T-helper 1 cell treated with Interleukin-12 subunit alpha and Interleukin-12 subunit beta and Interleukin-4 antibody, amounts not matched to agents 30 ng/mL and 1 ng/mL, for 36 hours (primary cell): ENCODE results near the gene IL11. TPM values are rescaled to one million over a fixed set of nuclear protein-coding genes. Genes with fewer than 3 reads are reported as not detected.

Source experiments
- intact Hi-C: fragments of 100-400 bp; cut with micrococcal nuclease; formaldehyde crosslinking; loops from one replicate; pipeline ENCODE4 v1.15.1; 2024
- total RNA-seq: library from RNA; stranded (reverse); gene quantifications from 2 replicates; pipeline ENCODE4 v1.2.3, GENCODE V29; 2022

IL11 gene
- total RNA-seq, 1 donor from 2014 or later, result 0.74 TPM

GRCh38 chr19:55373993-55374757 lies 3.9 kb upstream of the IL11 start:
- intact Hi-C loops, result no loop called here

DNA sequence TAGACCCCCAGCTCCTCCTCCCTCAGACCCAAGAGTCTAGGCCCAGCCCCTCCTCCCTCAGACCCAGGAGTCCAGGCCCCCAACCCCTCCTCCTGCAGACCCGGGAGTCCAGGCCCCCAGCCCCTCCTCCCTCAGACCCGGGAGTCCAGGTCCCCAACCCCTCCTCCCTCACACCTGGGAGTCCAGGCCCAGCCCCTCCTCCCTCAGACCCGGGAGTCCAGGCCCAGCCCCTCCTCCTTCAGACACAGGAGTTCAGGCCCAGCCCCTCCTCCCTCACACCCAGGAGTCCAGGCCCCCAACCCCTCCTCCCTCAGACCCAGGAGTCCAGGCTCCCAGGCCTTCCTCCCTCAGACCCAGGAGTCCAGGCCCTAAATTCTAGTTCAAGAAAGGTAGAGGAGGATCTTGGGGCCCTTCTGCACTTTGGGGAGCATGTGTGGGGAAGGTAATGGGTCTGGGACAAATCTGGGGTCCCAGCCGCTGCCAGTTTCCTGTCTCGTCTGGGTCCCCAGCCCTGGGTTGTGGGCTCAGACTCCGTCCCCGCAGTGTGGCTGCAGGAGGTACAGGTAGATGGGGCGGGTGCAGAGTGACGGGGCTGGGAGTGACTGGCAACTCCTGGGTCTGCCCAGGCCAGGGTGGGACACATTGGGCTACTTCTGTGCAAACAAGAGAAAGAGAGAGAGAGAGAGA lies 3.2 kb upstream of the IL11 start:
- intact Hi-C loops, result no loop called here

DNA sequence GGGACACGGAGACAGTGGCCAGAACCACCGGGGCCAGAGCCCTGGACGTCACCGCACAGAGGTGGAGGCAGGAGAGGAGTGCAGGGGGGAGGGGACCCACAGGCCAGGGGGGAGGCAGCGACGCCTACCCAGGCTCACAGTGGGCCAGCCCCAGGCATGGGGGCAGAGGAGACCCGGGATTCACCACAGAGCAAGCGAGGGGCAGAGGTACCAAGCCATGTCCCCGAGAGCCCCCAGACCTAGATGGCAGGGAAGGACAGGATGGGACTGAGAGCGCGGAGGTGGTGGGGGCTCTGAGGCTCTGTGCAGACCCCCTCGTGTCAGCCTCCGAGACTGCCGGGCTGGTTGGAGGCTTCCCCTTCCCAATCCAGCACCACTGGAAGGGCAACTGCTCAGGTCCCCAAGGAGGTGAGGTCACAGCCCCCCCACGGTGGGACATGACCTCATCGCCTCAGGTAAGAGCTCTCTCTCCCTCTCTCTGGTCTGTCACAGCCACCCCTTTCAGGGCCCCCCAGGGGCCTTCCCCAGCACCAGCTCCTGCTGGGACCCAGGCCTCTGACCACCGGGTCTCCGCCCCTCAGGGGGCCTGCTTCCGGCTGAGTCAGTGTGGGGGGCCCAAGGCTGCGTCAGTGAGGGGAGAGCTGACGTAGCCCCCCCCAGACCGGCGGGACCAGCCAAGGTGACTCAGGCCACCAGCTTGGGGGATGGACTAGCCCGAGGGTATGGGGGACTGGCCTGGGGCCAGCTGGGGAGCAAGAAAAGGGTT lies 2.2 kb upstream of the IL11 start:
- intact Hi-C loops, result no loop called here

DNA sequence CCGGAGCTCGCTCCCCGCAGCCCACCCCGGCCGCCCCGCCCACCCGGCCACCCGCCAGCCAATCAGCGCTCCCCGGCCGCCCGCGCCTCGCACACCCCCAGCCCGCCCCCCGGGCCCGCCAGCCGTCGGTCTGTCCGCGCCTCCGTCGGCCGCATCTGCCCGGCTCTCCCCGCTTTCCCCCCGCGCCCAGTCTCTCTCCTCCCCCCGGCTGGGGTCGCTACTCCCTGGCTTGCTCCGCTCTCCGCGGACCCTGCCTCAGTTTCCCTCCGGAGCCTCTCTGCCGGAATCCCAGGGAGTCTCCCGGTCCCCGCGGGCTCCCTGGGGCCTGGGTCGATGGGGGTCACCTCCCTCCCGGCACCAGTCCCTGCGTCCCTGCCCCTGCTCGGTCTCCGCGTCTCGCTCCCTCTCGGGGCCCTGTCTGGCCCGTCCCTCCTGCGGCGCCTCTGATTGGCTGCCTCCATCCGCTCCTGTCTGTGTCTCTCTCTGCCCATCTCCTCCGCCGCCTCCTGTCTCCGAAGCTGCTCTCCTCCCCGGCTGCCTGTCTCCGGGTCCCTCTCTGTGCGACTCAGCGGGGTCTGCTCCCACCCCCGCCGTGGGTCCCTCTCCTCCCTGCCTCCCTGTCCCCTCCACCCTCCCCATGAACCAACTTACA lies 484 bp downstream of the IL11 start:
- intact Hi-C loops, result no loop called here

DNA sequence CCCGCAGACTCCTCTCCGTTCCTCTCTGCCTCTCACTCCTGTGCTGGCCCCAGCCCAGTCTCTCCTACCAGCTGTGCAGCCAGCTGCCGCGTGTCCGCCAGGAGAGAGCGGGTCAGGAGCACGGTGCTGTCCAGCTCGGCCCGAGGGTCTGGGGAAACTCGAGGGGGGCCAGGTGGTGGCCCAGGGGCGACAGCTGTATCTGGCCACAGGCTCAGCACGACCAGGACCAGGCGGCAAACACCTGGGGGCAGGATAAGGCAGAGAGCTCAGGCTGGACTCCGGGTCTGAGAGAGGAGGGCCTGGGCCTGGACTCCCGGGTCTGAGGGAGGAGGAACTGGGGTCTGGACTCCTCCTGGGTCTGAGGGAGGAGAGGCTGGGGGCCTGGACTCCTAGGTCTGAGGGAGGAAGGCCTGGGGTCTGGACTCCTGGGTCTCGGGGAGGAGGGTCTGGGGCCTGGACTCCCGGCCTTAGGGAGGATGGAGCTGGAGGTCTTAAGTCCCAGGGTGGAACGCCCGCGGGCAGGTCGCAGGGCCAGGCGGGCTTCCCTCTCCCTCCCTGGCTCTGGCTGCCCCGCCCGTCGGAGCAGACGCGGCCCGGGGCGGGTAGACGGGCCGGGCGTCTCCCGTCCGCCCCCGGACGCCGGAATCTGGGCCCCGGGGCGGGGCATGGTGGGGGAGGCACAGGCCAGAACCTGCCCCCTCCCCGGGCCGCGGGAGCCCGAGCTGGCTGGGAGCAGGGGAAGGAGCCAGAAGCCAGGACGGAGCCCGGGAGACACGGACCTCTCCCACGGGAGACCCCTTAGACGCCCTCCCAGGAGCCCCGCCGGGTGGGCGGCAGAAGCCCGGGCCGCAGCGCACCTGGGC lies 1.3 kb downstream of the IL11 start:
- intact Hi-C loops, result no loop called here

DNA sequence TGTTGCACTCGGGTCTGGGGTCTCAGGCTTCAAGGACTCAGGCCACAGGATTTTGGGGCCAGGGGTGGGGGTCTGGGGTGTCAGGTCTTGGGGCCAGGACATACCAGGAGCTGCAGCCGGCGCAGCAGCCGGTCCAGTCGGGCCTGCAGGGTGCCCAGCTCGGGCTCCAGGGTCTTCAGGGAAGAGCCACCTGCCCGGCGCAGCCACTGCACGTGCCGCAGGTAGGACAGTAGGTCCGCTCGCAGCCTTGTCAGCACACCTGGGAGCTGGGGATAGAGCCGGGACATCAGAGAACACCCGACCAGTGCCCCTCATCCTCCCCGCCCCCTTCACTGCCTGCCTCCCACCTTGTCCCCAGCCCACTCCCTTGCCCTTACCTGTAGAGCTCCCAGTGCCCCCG lies 2.2 kb downstream of the IL11 start:
- intact Hi-C loops, result no loop called here

DNA sequence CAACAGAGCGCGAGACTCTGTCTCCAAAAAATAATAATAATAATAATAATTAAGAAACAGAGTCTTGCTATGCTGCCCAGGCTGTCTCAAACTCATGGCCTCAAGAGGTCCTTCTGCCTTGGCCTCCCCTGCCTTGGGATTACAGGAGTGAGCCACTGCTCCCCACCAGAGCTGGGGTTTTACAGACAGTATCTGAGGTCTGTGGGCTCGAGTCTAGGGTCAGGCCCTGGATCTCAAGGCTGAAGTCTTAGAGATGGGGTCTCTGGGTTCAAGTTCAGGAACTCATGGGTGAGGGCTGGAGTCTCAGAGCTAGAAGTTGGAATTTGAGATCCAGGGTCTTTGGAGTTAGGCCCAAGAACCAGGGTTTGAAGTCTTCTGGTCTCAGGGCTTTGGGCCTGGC lies 3.5 kb downstream of the IL11 start:
- intact Hi-C loops, result no loop called here

GRCh38 chr19:55365964-55366363 lies 4.3 kb downstream of the IL11 start:
- intact Hi-C loops, result no loop called here

DNA sequence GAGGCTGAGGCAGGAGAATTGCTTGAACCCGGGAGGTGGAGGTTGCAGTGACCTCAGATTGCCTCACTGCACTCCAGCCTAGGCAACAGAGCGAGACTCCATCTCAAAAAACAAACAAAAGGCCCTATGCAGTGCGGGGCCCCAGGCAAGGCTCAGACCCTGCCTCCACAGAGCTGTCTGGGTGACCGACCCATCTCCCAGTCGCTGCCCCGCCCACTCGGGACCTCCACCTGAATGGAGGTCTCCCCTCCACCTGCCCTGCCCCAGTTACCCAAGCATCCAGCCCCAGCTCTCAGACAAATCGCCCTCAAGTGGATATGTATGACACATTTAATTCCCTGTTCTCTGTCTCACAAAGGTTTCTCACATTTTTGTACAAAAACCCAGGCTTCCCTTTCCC lies 5.0 kb downstream of the IL11 start:
- intact Hi-C loops, result no loop called here

GRCh38 chr19:55362990-55363716 lies 7.1 kb downstream of the IL11 start, which contains the start of gene GARIN5B:
TSS of gene GARIN5B (minus strand) at chr19:55363260. CDS start at chr19:55363066, 194 bp downstream.
- intact Hi-C loops, result no loop called here

- intact Hi-C loops, result no loop called here
These were observed 7.9 kb downstream of the IL11 start for GRCh38 chr19:55362174-55362989.

GRCh38 chr19:55360902-55361301 lies 9.4 kb downstream of the IL11 start:
- intact Hi-C loops, result no loop called here

GRCh38 chr19:55358943-55359908 lies 11.0 kb downstream of the IL11 start:
- intact Hi-C loops, result no loop called here

DNA sequence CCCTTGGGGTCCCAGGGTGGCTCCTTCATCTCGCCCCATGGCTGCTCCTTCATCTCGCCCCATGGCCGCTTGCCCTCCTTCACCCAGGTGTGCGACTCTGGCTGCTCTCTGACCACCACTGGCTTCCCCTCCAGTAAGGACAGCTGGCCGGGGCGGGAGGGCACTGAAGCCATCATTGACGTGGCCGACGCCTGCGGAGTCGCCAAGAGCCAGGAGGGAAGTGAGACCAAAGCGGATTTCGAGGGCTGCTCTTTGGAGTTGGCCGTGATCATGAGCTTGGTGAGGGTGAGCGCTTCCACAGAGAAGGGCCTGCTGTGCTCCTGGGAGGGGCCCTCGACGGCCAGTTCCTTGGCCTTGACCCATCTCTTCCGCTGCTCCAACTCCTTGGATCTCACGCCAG lies 11.8 kb downstream of the IL11 start:
- intact Hi-C loops, result no loop called here

GRCh38 chr19:55355213-55355821 lies 14.9 kb downstream of the IL11 start:
- intact Hi-C loops, result no loop called here

DNA sequence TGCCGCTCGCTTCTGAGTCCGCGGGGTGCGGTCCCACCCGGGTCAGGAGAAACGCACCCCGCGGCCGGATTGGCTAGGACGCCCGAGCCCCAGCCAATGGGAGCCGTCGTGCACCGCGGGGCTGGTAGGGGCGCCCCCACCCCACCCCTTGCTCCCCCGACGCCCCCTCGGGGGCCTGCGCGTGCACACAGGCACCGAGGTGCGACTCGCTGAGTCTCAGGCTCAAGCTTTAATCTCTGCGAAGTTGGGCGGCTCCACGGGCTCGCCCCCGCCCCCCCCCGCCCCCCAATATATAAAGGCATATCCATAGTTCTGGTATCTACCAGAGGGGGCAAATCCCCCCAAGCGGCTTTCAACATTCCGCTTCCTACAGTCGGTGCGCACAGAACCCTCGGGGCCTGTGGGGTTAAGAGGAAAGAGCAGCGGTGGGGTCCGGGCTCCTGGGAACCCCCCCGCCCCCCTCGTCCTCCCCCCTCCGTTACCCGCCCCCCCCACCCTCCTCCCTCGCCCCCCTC lies 15.5 kb downstream of the IL11 start, which contains the start of gene COX6B2:
Gene COX6B2, minus strand, starts transcription at position 22 of the 515 bp plus-strand sequence. CDS start 198 bp downstream, outside the sequence.
- intact Hi-C loops, result loop anchor here (1.0 to 5.0 kb wide), 5 partner anchors 15 to 272 kb away; partner anchors contain the start of genes HSPBP1, KMT5C and RPL28
